Tibial nerve (tissue), 3 donors: ENCODE results near the gene SP140.

Experiments
- POLR2A ChIP-seq, 2 donors: fragments of 450-650 bp; IDR thresholded peaks; one replicate each; pipeline ENCODE4 v1.6.1; 2017; ENCODE audit warnings: antibody characterized with exemption in 2 of 2, mild to moderate bottlenecking in 2 of 2, moderate library complexity in 2 of 2
- TF ChIP-seq, protein P1 (sequence below), 5 experiments: fragments of 200-600 bp in 3 of 5; fragments of 450-650 bp in 2 of 5; sonication (generic) in 3 of 5; IDR thresholded peaks; one replicate each; pipeline ENCODE4 v1.5.1; 2016 to 2019; ENCODE audit warnings: antibody characterized with exemption in 5 of 5, mild to moderate bottlenecking in 3 of 5, moderate library complexity in 2 of 5

DNA sequence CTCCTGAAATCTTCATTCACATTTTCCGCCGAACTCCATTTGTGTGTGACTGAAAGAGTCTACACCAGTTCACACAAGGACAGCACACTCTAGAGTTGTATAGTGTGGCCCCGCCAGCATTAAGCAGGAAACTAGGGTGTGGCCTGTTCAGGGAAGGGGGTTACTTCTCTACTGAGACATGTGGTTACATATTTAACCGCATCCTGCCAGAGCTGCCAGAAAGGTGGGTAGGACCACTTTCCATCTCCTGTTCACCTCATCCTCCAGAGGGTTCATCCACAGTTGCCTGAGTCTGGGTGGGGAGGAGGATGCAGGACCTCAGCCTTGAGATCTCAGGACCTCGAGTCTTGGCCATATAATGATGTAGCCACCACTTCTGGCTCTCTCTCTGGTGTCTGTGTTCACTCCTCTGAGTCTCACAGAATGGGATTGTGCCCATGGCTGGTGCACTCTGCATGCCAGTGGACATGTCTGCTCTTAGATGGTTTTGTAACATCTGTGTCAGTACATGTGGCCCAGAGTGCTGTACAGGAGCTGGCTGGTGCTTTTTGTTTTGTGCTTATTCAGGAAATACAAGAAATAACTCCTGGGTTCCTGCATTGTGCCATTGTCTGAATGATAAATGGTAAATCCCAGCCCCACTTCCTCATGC lies 93.8 kb downstream of the SP140 start:
- TF ChIP-seq, protein P1, sequence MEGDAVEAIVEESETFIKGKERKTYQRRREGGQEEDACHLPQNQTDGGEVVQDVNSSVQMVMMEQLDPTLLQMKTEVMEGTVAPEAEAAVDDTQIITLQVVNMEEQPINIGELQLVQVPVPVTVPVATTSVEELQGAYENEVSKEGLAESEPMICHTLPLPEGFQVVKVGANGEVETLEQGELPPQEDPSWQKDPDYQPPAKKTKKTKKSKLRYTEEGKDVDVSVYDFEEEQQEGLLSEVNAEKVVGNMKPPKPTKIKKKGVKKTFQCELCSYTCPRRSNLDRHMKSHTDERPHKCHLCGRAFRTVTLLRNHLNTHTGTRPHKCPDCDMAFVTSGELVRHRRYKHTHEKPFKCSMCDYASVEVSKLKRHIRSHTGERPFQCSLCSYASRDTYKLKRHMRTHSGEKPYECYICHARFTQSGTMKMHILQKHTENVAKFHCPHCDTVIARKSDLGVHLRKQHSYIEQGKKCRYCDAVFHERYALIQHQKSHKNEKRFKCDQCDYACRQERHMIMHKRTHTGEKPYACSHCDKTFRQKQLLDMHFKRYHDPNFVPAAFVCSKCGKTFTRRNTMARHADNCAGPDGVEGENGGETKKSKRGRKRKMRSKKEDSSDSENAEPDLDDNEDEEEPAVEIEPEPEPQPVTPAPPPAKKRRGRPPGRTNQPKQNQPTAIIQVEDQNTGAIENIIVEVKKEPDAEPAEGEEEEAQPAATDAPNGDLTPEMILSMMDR (IDR thresholded peaks at IDR 0.05), result no peak
- no peak for TF ChIP-seq POLR2A (IDR thresholded peaks at IDR 0.05)
